ENCODE data around the gene OR12D2. TPM values are rescaled to one million over a fixed set of nuclear protein-coding genes. Genes with fewer than 3 reads are reported as not detected.

Gene OR12D2
- total and polyA plus RNA-seq, 7 experiments from 2014 or later, result not detected

Other genes with a start within 250 kb of the OR12D2 start
- not detected for gene OR2J2, start 224.7 kb upstream of the OR12D2 start, total RNA-seq
- gene OR2J2, start 224.7 kb upstream of the OR12D2 start, polyA plus RNA-seq, result not detected
- not detected for gene OR14J1, start 93.9 kb upstream of the OR12D2 start, total RNA-seq
- gene OR14J1, start 93.9 kb upstream of the OR12D2 start, polyA plus RNA-seq, result not detected
- gene OR5V1, start 26.8 kb upstream of the OR12D2 start, total RNA-seq, result not detected
- not detected for gene OR5V1, start 26.8 kb upstream of the OR12D2 start, polyA plus RNA-seq
- gene OR12D3, start 20.3 kb upstream of the OR12D2 start, total RNA-seq, result not detected
- gene OR12D3, start 20.3 kb upstream of the OR12D2 start, polyA plus RNA-seq, result not detected
- not detected for gene OR12D1, start 19.3 kb downstream of the OR12D2 start, total RNA-seq
- gene OR12D1, start 19.3 kb downstream of the OR12D2 start, polyA plus RNA-seq, result not detected
- gene OR10C1, start 43.7 kb downstream of the OR12D2 start, total RNA-seq, result not detected
- gene OR10C1, start 43.7 kb downstream of the OR12D2 start, polyA plus RNA-seq, result not detected
- gene OR11A1, start 61.4 kb downstream of the OR12D2 start, total RNA-seq, result not detected
- gene OR11A1, start 61.4 kb downstream of the OR12D2 start, polyA plus RNA-seq, result not detected
- not detected for gene OR2H1, start 61.5 kb downstream of the OR12D2 start, total RNA-seq
- gene OR2H1, start 61.5 kb downstream of the OR12D2 start, polyA plus RNA-seq, result not detected
- not detected for gene MAS1L, start 92.3 kb downstream of the OR12D2 start, total RNA-seq
- gene MAS1L, start 92.3 kb downstream of the OR12D2 start, polyA plus RNA-seq, result not detected
- 1 to 10 TPM in 1 of 5 experiments, not detected in 4; 1.9 TPM for gene UBD, start 164.1 kb downstream of the OR12D2 start, total RNA-seq
- gene UBD, start 164.1 kb downstream of the OR12D2 start, polyA plus RNA-seq, result not detected
- gene OR2H2, start 189.5 kb downstream of the OR12D2 start, total RNA-seq, result not detected
- gene OR2H2, start 189.5 kb downstream of the OR12D2 start, polyA plus RNA-seq, result not detected
- gene GABBR1, start 237.6 kb downstream of the OR12D2 start, total RNA-seq, result 100 to 1,000 TPM in 1 of 5 experiments, 10 to 100 TPM in 4; 37.0 to 115 (median 61.9) TPM
- 1 to 10 TPM; 1.2 to 2.2 TPM for gene GABBR1, start 237.6 kb downstream of the OR12D2 start, polyA plus RNA-seq

Data from naive thymus-derived CD4-positive, alpha-beta T cell (primary cell).